ENCODE data around the gene SLC9A9. TPM values are rescaled to one million over a fixed set of nuclear protein-coding genes. Genes with fewer than 3 reads are reported as not detected.

SLC9A9 gene
- total and polyA plus RNA-seq, 10 of the 15 experiments (the other 5 are each of a cell fraction or from before 2014, with no cell fraction given), result 3.5 to 14.2 (median 9.3) TPM

DNA sequence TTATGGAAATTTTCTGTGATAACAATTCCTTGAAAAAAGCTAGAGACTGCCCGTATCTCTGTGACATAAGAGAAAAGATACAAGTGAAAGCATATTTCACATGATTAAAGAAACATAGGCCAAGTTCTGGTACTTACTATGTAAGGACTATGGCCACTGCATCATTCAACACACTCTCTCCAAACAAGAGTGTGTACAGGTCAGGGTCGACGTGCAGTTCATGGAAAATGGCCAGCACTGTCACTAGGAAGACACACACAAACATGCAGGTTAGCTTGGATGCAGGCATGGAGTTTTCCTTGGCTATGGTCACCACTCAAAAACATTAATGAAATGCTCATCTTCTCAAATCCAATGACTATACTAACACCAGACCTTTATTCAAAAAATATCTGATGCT, 196.2 kb downstream of the SLC9A9 start (continued):
- no peak for TF ChIP-seq MEF2B (IDR thresholded peaks at IDR 0.05; ENCODE audit: partially characterized antibody, poor library complexity, severe bottlenecking)
- no peak for TF ChIP-seq SREBF2 (IDR thresholded peaks at IDR 0.05; ENCODE audit: low read length)
- TF ChIP-seq JUNB (IDR thresholded peaks at IDR 0.05), result no peak
- TF ChIP-seq POLR2A (IDR thresholded peaks at IDR 0.05; ENCODE audit: low read depth, low read length), result no peak
- TF ChIP-seq, protein P1, sequence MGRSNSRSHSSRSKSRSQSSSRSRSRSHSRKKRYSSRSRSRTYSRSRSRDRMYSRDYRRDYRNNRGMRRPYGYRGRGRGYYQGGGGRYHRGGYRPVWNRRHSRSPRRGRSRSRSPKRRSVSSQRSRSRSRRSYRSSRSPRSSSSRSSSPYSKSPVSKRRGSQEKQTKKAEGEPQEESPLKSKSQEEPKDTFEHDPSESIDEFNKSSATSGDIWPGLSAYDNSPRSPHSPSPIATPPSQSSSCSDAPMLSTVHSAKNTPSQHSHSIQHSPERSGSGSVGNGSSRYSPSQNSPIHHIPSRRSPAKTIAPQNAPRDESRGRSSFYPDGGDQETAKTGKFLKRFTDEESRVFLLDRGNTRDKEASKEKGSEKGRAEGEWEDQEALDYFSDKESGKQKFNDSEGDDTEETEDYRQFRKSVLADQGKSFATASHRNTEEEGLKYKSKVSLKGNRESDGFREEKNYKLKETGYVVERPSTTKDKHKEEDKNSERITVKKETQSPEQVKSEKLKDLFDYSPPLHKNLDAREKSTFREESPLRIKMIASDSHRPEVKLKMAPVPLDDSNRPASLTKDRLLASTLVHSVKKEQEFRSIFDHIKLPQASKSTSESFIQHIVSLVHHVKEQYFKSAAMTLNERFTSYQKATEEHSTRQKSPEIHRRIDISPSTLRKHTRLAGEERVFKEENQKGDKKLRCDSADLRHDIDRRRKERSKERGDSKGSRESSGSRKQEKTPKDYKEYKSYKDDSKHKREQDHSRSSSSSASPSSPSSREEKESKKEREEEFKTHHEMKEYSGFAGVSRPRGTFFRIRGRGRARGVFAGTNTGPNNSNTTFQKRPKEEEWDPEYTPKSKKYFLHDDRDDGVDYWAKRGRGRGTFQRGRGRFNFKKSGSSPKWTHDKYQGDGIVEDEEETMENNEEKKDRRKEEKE (IDR thresholded peaks at IDR 0.05), result no peak

DNA sequence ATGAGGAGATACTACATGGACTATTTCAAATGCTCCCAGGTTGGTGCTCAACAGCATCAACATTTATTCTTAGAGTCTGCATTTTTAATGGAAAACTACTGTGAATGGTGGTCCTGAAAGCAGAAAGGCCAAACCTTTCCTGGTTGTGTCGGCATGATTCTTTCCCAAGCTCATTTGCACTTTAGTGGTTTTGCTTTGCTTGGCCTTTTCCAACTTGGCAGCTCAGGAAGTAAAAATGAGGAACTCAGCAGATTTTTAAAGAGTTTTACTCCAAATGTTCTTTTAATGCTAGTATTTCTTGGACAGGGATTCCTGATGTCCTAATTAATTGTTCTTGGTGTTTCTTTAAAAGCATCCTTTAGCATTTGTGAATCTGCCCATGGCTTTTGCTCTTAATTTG, 197.4 kb downstream of the SLC9A9 start:
- no peak for ATAC-seq
- Histone ChIP-seq H3K9me3 (replicated peaks; ENCODE audit: control insufficient read depth, insufficient read depth, low read length) (no peaks in the 10 kb centered on the region), H3K27me3 (replicated peaks in 1 of 2; ENCODE audit: control insufficient read depth in 2 of 2, insufficient read depth in 2 of 2, low read length in 1 of 2) (no peaks in the 10 kb centered on the region), H3K4me3 (no peak overlapping the region), H4K20me1 (ENCODE audit: control insufficient read depth, insufficient read depth) (no peaks in the 10 kb centered on the region), H3K79me2 (ENCODE audit: control insufficient read depth, insufficient read depth, low read length) (no peaks in the 10 kb centered on the region), H2AFZ (ENCODE audit: control insufficient read depth, low read depth, low read length) (no peak overlapping the region), H3K36me3 (ENCODE audit: control insufficient read depth in 2 of 2, insufficient read depth in 2 of 2, low read length in 1 of 2) (no peaks in the 10 kb centered on the region; a peak in 1 of 4 replicates), H3K4me2 (ENCODE audit: control insufficient read depth, insufficient read depth) (no peak overlapping the region), H3K9ac (ENCODE audit: control insufficient read depth, insufficient read depth, low read length) (no peak overlapping the region), H3K4me1 (ENCODE audit: control insufficient read depth, insufficient read depth, low read length) (no peaks in the 10 kb centered on the region), H3K27ac (ENCODE audit: control insufficient read depth, insufficient read depth) (no peak overlapping the region)
- no peak for DNase-seq (ENCODE audit: low read depth, low spot score)
- CTCF ChIA-PET, result interaction anchor here (1.1 to 5.8 kb wide), 4 partner anchors 9 to 217 kb away, joined by 3 to 44 read pairs (median 6); no protein-coding TSS in a partner anchor
- POLR2A ChIA-PET, result no interaction called here
- no peak for TF ChIP-seq FOS (IDR thresholded peaks at IDR 0.05; ENCODE audit: borderline replicate concordance, extremely low read depth, insufficient read length)
- no peak for TF ChIP-seq MEF2B (IDR thresholded peaks at IDR 0.05; ENCODE audit: partially characterized antibody, poor library complexity, severe bottlenecking)
- no peak for TF ChIP-seq CBX3 (IDR thresholded peaks at IDR 0.05; ENCODE audit: borderline replicate concordance, low read depth)
- TF ChIP-seq, protein P2, sequence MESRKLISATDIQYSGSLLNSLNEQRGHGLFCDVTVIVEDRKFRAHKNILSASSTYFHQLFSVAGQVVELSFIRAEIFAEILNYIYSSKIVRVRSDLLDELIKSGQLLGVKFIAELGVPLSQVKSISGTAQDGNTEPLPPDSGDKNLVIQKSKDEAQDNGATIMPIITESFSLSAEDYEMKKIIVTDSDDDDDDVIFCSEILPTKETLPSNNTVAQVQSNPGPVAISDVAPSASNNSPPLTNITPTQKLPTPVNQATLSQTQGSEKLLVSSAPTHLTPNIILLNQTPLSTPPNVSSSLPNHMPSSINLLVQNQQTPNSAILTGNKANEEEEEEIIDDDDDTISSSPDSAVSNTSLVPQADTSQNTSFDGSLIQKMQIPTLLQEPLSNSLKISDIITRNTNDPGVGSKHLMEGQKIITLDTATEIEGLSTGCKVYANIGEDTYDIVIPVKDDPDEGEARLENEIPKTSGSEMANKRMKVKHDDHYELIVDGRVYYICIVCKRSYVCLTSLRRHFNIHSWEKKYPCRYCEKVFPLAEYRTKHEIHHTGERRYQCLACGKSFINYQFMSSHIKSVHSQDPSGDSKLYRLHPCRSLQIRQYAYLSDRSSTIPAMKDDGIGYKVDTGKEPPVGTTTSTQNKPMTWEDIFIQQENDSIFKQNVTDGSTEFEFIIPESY (IDR thresholded peaks at IDR 0.05), result no peak
- TF ChIP-seq NBN (IDR thresholded peaks at IDR 0.05), result no peak
- RAD21 ChIA-PET (ENCODE audit: unreplicated experiment), result interaction anchor here (2.1 kb wide), 1 partner anchor 24 kb away, joined by 4 read pairs; no protein-coding TSS in a partner anchor
- 100% methylated on average over 1 of the region's 1 CpG for WGBS (ENCODE audit: insufficient coverage, insufficient replicate concordance, low lambda C conversion rate, missing lambda C conversion rate)
- SMC1A ChIA-PET (ENCODE audit: uncharacterized antibody, unreplicated experiment), result interaction anchor here (0.9 to 2.1 kb wide), 3 partner anchors 17 to 527 kb away, joined by 3 to 7 read pairs (median 3); no protein-coding TSS in a partner anchor
- no peak for FAIRE-seq
- intact Hi-C loops (cut with micrococcal nuclease; ENCODE audit: unreplicated experiment), result no loop called here
- no TSS peak for BruUV-seq (replicated peaks)
- in situ Hi-C loops (cut with MboI), result no loop called here
